ENCODE results near the gene FBXL7.

DNA sequence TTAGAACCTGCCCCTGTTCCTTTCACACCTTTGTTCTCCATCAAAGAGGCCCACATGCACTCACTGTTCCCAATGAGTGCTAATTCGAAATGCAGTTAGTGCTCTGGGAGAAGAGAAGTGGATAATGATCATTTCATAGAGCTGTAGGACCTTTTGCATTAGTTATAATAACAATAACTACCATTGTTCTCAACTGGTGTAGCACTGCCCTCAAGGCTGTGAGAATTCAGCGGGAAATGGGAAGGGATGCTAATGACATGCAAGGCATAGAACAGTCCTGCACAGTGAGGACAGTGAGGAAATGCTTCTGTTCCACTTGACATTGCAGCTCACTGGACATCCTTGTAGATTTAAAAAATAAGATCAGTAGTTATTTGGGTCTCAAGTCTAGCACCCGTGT lies 187.4 kb downstream of the FBXL7 start:
- TF ChIP-seq, protein P1, sequence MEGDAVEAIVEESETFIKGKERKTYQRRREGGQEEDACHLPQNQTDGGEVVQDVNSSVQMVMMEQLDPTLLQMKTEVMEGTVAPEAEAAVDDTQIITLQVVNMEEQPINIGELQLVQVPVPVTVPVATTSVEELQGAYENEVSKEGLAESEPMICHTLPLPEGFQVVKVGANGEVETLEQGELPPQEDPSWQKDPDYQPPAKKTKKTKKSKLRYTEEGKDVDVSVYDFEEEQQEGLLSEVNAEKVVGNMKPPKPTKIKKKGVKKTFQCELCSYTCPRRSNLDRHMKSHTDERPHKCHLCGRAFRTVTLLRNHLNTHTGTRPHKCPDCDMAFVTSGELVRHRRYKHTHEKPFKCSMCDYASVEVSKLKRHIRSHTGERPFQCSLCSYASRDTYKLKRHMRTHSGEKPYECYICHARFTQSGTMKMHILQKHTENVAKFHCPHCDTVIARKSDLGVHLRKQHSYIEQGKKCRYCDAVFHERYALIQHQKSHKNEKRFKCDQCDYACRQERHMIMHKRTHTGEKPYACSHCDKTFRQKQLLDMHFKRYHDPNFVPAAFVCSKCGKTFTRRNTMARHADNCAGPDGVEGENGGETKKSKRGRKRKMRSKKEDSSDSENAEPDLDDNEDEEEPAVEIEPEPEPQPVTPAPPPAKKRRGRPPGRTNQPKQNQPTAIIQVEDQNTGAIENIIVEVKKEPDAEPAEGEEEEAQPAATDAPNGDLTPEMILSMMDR (IDR thresholded peaks at IDR 0.05) = no peak
- TF ChIP-seq EZH2phosphoT487 (IDR thresholded peaks at IDR 0.05) = no peak
